Fibroblast of the aortic adventitia (primary cell): ENCODE results near the gene SFI1. TPM values are rescaled to one million over a fixed set of nuclear protein-coding genes. Genes with fewer than 3 reads are reported as not detected.
A peak's percentile ranks its signal among the peaks of the same experiment; 100 is the strongest.

Experiments
- DNase-seq: peaks from one replicate; pipeline ENCODE4 v3.0.0-alpha.2; 2010; ENCODE audit warnings: low read depth
- H3K4me3 ChIP-seq: 2 replicates; pipeline ENCODE4 v1.5.1; 2011; ENCODE audit warnings: low read depth, mild to moderate bottlenecking, control low read depth, low read length, moderate library complexity
- total RNA-seq: library from RNA; depleted of rRNA; stranded (reverse); fragments of >200 nt; gene quantifications from 2 replicates; pipeline ENCODE4 v1.2.3, GENCODE V29; 2012; ENCODE audit warnings: low replicate concordance
- TF ChIP-seq, protein P1 (sequence below): IDR thresholded peaks from 2 replicates; pipeline ENCODE4 v1.5.1; 2011; ENCODE audit warnings: mild to moderate bottlenecking, low read length, control low read depth, inconsistent platforms; ENCODE audit not compliant: insufficient read depth

Gene SFI1
- total RNA-seq, 1 donor, result 19.9 TPM

- TF ChIP-seq, protein P1, sequence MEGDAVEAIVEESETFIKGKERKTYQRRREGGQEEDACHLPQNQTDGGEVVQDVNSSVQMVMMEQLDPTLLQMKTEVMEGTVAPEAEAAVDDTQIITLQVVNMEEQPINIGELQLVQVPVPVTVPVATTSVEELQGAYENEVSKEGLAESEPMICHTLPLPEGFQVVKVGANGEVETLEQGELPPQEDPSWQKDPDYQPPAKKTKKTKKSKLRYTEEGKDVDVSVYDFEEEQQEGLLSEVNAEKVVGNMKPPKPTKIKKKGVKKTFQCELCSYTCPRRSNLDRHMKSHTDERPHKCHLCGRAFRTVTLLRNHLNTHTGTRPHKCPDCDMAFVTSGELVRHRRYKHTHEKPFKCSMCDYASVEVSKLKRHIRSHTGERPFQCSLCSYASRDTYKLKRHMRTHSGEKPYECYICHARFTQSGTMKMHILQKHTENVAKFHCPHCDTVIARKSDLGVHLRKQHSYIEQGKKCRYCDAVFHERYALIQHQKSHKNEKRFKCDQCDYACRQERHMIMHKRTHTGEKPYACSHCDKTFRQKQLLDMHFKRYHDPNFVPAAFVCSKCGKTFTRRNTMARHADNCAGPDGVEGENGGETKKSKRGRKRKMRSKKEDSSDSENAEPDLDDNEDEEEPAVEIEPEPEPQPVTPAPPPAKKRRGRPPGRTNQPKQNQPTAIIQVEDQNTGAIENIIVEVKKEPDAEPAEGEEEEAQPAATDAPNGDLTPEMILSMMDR, result no peak
- DNase-seq, result no peak
- no peak overlapping the region for H3K4me3 ChIP-seq
Observed at GRCh38 chr22:31486951-31487350, 9.4 kb upstream of the SFI1 start.

DNA sequence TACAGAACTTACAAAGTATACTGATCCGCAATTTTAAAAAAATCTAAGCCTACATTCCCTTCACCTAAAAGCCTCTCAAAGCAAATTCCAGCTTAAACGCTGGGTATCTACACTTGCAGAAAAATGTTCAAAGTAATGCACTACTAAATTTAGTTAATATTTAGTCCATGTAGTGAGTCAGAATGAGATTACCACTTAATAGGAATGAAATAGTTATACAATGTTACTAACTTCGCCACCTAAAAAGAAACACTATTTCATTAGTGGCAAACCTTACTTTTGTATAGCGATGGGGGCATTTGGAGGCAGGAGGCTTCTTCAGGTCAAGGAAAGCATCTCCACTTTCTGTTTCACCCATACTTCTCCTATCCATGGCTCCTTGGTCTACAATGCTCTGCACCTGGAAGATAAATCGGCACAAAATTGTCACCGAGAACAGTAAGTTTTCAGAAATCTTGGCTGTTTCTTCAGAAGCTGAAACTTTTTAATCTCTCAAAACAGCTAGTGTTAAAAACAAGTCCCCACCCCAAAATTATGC, 7.9 kb upstream of the SFI1 start:
- peak overlapping the region; percentile 92 for H3K4me3 ChIP-seq
- TF ChIP-seq, protein P1, result no peak
- DNase-seq, result peak; percentile 1

DNA sequence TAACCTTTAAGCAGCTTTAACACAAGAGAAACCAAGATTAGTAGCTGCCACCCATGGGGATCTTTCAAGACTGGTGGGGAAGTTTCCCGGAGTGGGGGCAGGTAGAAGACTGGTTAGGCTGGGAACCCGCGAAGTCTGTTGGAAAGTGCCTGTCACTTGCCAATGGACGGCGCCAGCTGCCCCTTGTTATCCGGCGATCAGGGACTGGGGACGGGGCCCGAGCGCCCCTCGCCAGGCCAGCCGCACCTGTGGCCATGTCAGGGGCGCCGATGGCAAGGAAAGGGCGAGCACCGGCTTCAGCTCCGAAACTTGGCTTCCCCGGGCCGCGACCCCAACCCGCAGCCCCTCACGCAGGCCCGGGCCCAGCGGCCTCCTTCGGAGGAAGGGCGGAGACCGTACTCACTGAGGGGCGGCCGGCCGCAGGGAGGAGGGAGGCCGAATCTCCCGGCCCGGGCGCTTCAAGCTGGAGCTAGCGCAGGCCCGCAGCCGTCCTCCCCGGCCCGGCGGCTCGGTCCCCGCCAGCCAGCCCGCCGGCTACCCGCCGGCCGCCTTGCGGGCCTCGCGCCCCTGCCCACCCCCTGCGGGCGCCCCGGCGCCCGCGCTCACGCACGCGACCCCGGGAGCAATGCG, 7.2 kb upstream of the SFI1 start:
- TF ChIP-seq, protein P1, result no peak

DNA sequence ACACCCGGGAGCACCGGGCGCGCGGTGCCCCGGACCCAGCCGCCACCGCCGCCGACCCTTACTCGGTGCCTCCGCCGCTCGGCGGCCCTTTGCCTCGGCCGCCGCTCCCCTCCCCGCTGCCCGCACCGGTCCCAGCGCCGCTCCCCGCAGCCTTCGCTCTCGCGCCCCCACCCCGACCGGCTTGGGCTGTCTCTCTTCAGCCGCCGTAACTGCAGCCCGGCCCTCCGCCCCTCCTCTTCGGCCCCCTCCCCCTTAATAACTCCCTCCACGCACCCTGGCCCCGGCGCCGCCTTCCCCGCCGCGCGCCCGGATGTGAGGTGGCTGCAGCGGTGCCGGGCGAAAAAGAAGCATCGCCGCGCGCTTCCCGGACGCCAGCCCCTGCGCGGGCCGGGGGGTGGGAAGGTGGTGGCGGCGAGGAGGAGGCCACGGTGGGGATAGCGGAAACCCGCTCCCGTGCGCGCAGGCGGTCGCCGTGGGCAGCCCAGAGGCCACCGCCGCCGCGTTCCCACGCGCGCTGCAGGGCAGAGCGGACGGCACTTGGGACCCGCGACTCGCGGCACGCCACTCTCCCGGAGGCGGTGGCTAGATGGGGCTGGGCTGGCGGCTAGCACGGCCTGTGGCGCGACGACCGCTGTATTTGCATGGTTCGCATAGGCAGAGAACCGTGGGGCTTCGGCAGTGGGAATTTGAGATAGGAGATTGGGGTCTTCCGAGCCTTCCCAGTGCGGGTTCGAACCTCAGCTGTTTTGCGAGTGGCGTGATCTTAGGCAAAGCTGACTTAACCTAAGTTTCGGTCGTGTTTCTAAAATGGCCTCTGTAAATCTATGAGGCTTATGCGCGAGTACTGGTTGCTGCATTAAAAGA, 6.5 kb upstream of the SFI1 start, which contains the start of gene EIF4ENIF1:
Gene EIF4ENIF1 (minus strand): TSS at position 211 of the 864 bp plus-strand sequence. CDS start 1,124 bp downstream, outside the sequence.
- TF ChIP-seq, protein P1, result no peak
- peak within 1 kb of the TSS; percentile 92 for H3K4me3 ChIP-seq
- DNase-seq, result peak; percentile 79

More for the DNA sequence above, 7.2 kb upstream of the SFI1 start:
- DNase-seq, result peak; percentile 11
- peak overlapping the region; percentile 92 for H3K4me3 ChIP-seq

- peak; percentile 65 for DNase-seq
- TF ChIP-seq, protein P1, result peak; percentile 25
- peak overlapping the region; percentile 92 for H3K4me3 ChIP-seq
Observed at GRCh38 chr22:31490496-31490925, 5.8 kb upstream of the SFI1 start.

GRCh38 chr22:31491218-31491962, 4.9 kb upstream of the SFI1 start:
- no peak for DNase-seq
- peak overlapping the region; percentile 92 for H3K4me3 ChIP-seq
- TF ChIP-seq, protein P1, result no peak
